ENCODE measurements around the gene ERVK3-1. TPM values are rescaled to one million over a fixed set of nuclear protein-coding genes. Genes with fewer than 3 reads are reported as not detected.

The ERVK3-1 gene
- total and polyA plus RNA-seq, 2 donors (not counting 1 experiment from before 2014, with no cell fraction given) = 25.6 to 36.6 TPM

GRCh38 chr19:58350001-58350861 lies 45.1 kb downstream of the ERVK3-1 start:
- no peak for DNase-seq (ENCODE audit: low read depth in 2 of 2)
- Histone ChIP-seq H3K9ac (ENCODE audit: insufficient read depth, low read length) (no peak overlapping the region), H3K27me3 (ENCODE audit: control insufficient read depth, insufficient read depth, low read length) (no peaks in the 10 kb centered on the region), H3K79me2 (ENCODE audit: control insufficient read depth, insufficient read depth, low read length) (no peaks in the 10 kb centered on the region), H3K27ac (ENCODE audit: insufficient read depth, low read length) (no peak overlapping the region), H3K4me2 (ENCODE audit: extremely low read depth, insufficient read depth, low read length) (no peak overlapping the region), H2AFZ (ENCODE audit: low read length) (no peak overlapping the region), H3K36me3 (ENCODE audit: control insufficient read depth, insufficient read depth, low read length) (peaks cover 2% of the 10 kb centered on the region), H3K9me3 (ENCODE audit: control insufficient read depth, insufficient read depth, low read depth, low read length) (no peaks in the 10 kb centered on the region), H3K4me3 (replicated peaks in 1 of 4; ENCODE audit: control extremely low read depth in 1 of 4, insufficient read depth in 1 of 4, low read depth in 3 of 4, low read length in 4 of 4) (no peak overlapping the region), H4K20me1 (ENCODE audit: control insufficient read depth, extremely low read depth, insufficient read depth, low read length) (no peaks in the 10 kb centered on the region), H3K4me1 (ENCODE audit: control insufficient read depth, extremely low read depth, insufficient read depth, low read length) (no peaks in the 10 kb centered on the region)
- no peak for TF ChIP-seq EZH2 (IDR thresholded peaks at IDR 0.05; ENCODE audit: low read length, missing control alignments)
- TF ChIP-seq, protein P1, sequence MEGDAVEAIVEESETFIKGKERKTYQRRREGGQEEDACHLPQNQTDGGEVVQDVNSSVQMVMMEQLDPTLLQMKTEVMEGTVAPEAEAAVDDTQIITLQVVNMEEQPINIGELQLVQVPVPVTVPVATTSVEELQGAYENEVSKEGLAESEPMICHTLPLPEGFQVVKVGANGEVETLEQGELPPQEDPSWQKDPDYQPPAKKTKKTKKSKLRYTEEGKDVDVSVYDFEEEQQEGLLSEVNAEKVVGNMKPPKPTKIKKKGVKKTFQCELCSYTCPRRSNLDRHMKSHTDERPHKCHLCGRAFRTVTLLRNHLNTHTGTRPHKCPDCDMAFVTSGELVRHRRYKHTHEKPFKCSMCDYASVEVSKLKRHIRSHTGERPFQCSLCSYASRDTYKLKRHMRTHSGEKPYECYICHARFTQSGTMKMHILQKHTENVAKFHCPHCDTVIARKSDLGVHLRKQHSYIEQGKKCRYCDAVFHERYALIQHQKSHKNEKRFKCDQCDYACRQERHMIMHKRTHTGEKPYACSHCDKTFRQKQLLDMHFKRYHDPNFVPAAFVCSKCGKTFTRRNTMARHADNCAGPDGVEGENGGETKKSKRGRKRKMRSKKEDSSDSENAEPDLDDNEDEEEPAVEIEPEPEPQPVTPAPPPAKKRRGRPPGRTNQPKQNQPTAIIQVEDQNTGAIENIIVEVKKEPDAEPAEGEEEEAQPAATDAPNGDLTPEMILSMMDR (conservative IDR thresholded peaks at IDR 0.05 in 1 of 2, IDR thresholded peaks at IDR 0.05 in 1 of 2; ENCODE audit: low read depth in 1 of 2, low read length in 2 of 2) = no peak

- H3K4me1 ChIP-seq (ENCODE audit: control insufficient read depth, extremely low read depth, insufficient read depth, low read length) = no peaks in the 10 kb centered on the region
- no peak for DNase-seq (ENCODE audit: low read depth in 2 of 2)
- no peak overlapping the region for H3K27ac ChIP-seq (ENCODE audit: insufficient read depth, low read length)
- TF ChIP-seq, protein P1 (conservative IDR thresholded peaks at IDR 0.05 in 1 of 2, IDR thresholded peaks at IDR 0.05 in 1 of 2; ENCODE audit: low read depth in 1 of 2, low read length in 2 of 2) = no peak
- no peak for TF ChIP-seq EZH2 (IDR thresholded peaks at IDR 0.05; ENCODE audit: low read length, missing control alignments)
- H3K27me3 ChIP-seq (ENCODE audit: control insufficient read depth, insufficient read depth, low read length) = no peaks in the 10 kb centered on the region
- H3K36me3 ChIP-seq (ENCODE audit: control insufficient read depth, insufficient read depth, low read length) = peaks cover 2% of the 10 kb centered on the region
- H3K9me3 ChIP-seq (ENCODE audit: control insufficient read depth, insufficient read depth, low read depth, low read length) = no peaks in the 10 kb centered on the region
- no peak overlapping the region for H3K4me2 ChIP-seq (ENCODE audit: extremely low read depth, insufficient read depth, low read length)
- no peaks in the 10 kb centered on the region for H3K79me2 ChIP-seq (ENCODE audit: control insufficient read depth, insufficient read depth, low read length)
- H4K20me1 ChIP-seq (ENCODE audit: control insufficient read depth, extremely low read depth, insufficient read depth, low read length) = no peaks in the 10 kb centered on the region
- no peak overlapping the region for H2AFZ ChIP-seq (ENCODE audit: low read length)
- no peak overlapping the region for H3K9ac ChIP-seq (ENCODE audit: insufficient read depth, low read length)
- H3K4me3 ChIP-seq (replicated peaks in 1 of 4; ENCODE audit: control extremely low read depth in 1 of 4, insufficient read depth in 1 of 4, low read depth in 3 of 4, low read length in 4 of 4) = no peak overlapping the region
Measured at GRCh38 chr19:58350871-58351557, 45.8 kb downstream of the ERVK3-1 start.

DNA sequence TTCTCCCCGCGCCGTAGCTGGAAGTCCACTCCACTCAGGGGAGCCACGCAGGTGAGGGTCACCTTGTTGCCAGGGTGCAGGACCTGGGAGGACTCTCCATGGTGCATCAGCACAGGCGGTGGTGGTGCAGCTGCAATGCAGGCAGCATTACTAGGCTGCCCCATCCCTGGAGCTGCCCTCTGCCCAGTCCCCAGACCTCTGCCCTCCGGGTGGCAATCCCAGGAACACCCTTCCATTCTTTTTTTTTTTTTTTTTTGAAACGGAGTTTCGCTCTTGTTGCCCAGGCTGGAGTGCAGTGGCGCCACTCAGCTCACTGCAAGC lies 46.3 kb downstream of the ERVK3-1 start:
- H3K79me2 ChIP-seq (ENCODE audit: control insufficient read depth, insufficient read depth, low read length) = no peaks in the 10 kb centered on the region
- no peak overlapping the region for H3K4me3 ChIP-seq (replicated peaks in 1 of 4; ENCODE audit: control extremely low read depth in 1 of 4, insufficient read depth in 1 of 4, low read depth in 3 of 4, low read length in 4 of 4)
- H3K27me3 ChIP-seq (ENCODE audit: control insufficient read depth, insufficient read depth, low read length) = no peaks in the 10 kb centered on the region
- DNase-seq (ENCODE audit: low read depth in 2 of 2) = no peak
- H3K9ac ChIP-seq (ENCODE audit: insufficient read depth, low read length) = no peak overlapping the region
- no peaks in the 10 kb centered on the region for H3K9me3 ChIP-seq (ENCODE audit: control insufficient read depth, insufficient read depth, low read depth, low read length)
- H2AFZ ChIP-seq (ENCODE audit: low read length) = no peak overlapping the region
- peaks cover 2% of the 10 kb centered on the region for H3K36me3 ChIP-seq (ENCODE audit: control insufficient read depth, insufficient read depth, low read length)
- no peaks in the 10 kb centered on the region for H3K4me1 ChIP-seq (ENCODE audit: control insufficient read depth, extremely low read depth, insufficient read depth, low read length)
- no peak overlapping the region for H3K27ac ChIP-seq (ENCODE audit: insufficient read depth, low read length)
- no peak overlapping the region for H3K4me2 ChIP-seq (ENCODE audit: extremely low read depth, insufficient read depth, low read length)
- no peak for TF ChIP-seq EZH2 (IDR thresholded peaks at IDR 0.05; ENCODE audit: low read length, missing control alignments)
- TF ChIP-seq, protein P1 (conservative IDR thresholded peaks at IDR 0.05 in 1 of 2, IDR thresholded peaks at IDR 0.05 in 1 of 2; ENCODE audit: low read depth in 1 of 2, low read length in 2 of 2) = no peak
- H4K20me1 ChIP-seq (ENCODE audit: control insufficient read depth, extremely low read depth, insufficient read depth, low read length) = no peaks in the 10 kb centered on the region
